Neural crest cell (in vitro differentiated cells): ENCODE data around the gene ENAM. TPM values are rescaled to one million over a fixed set of nuclear protein-coding genes. Genes with fewer than 3 reads are reported as not detected.
"Not testable (repeated sequence)": the region's sequence is repeated elsewhere in the genome, so short reads cannot be mapped to it uniquely, and the experiment has no call there.

ENCODE experiments used
- DNase-seq: peaks from one replicate; pipeline ENCODE4 v3.0.0; 2021; ENCODE audit warnings: low read depth, mixed read lengths, low spot score
- H3K27ac Mint-ChIP-seq: one replicate; pipeline ENCODE4 v1.8.0; 2021; ENCODE audit warnings: mild to moderate bottlenecking, mixed read lengths; ENCODE audit not compliant: unreplicated experiment
- H3K27me3 Mint-ChIP-seq: 2 replicates; pipeline ENCODE4 v1.8.0; 2021; ENCODE audit warnings: low read depth, mild to moderate bottlenecking, mixed read lengths
- H3K36me3 Mint-ChIP-seq: 2 replicates; pipeline ENCODE4 v1.8.0; 2021; ENCODE audit warnings: low read depth, mild to moderate bottlenecking, mixed read lengths
- H3K4me1 Mint-ChIP-seq: 2 replicates; pipeline ENCODE4 v1.8.0; 2021; ENCODE audit warnings: mixed read lengths
- H3K4me3 Mint-ChIP-seq: one replicate; pipeline ENCODE4 v1.8.0; 2021; ENCODE audit warnings: mild to moderate bottlenecking, mixed read lengths
- H3K9me3 Mint-ChIP-seq: 2 replicates; pipeline ENCODE4 v1.8.0; 2021; ENCODE audit warnings: mixed read lengths
- CTCF ChIP-seq: fragments of 200-600 bp; sonication (generic); conservative IDR thresholded peaks from 2 replicates; pipeline ENCODE4 v1.5.0; 2021; ENCODE audit warnings: antibody characterized with exemption, mild to moderate bottlenecking
- total RNA-seq: library from RNA; stranded (reverse); gene quantifications from 2 replicates; pipeline ENCODE4 v1.2.1, GENCODE V29; 2021

The ENAM gene
- total RNA-seq, 1 donor from 2014 or later, result not detected

- H3K27me3 Mint-ChIP-seq, result peaks cover 13% of the 10 kb centered on the region
- H3K4me1 Mint-ChIP-seq, result no peaks in the 10 kb centered on the region
- no peak overlapping the region for H3K4me3 Mint-ChIP-seq
- no peaks in the 10 kb centered on the region for H3K36me3 Mint-ChIP-seq
- H3K27ac Mint-ChIP-seq, result no peak overlapping the region
- DNase-seq, result no peak
- H3K9me3 Mint-ChIP-seq, result no peaks in the 10 kb centered on the region
- no peak for TF ChIP-seq CTCF
Measured at GRCh38 chr4:70658418-70658817, 29.9 kb downstream of the ENAM start.

- Mint-ChIP-seq H3K4me1 (no peaks in the 10 kb centered on the region), H3K27ac (no peak overlapping the region), H3K4me3 (no peak overlapping the region), H3K9me3 (no peaks in the 10 kb centered on the region), H3K36me3 (no peaks in the 10 kb centered on the region), H3K27me3 (peaks cover 5% of the 10 kb centered on the region)
- DNase-seq, result no peak
- no peak for TF ChIP-seq CTCF
Measured at GRCh38 chr4:70660106-70660505, 31.6 kb downstream of the ENAM start.

- not testable (repeated sequence) for H3K4me3 Mint-ChIP-seq, H3K36me3 Mint-ChIP-seq, H3K4me1 Mint-ChIP-seq, DNase-seq, H3K27ac Mint-ChIP-seq, H3K9me3 Mint-ChIP-seq, H3K27me3 Mint-ChIP-seq
Measured at GRCh38 chr4:70661309-70661922, 32.9 kb downstream of the ENAM start.

GRCh38 chr4:70666369-70666768 lies 37.8 kb downstream of the ENAM start, which contains the start of gene JCHAIN:
Gene JCHAIN, minus strand, starts transcription at chr4:70666508. Its CDS starts 18 bp downstream, at chr4:70666490.
- DNase-seq, result no peak
- H3K36me3 Mint-ChIP-seq, result no peaks in the 10 kb centered on the region
- H3K9me3 Mint-ChIP-seq, result no peaks in the 10 kb centered on the region
- no peak within 1 kb of the TSS for H3K27ac Mint-ChIP-seq
- H3K4me1 Mint-ChIP-seq, result no peaks in the 10 kb centered on the region
- TF ChIP-seq CTCF, result no peak
- H3K4me3 Mint-ChIP-seq, result no peak within 1 kb of the TSS
- H3K27me3 Mint-ChIP-seq, result peaks cover 12% of the 10 kb centered on the region

- DNase-seq, result no peak
- Mint-ChIP-seq H3K36me3 (no peaks in the 10 kb centered on the region), H3K4me3 (no peak overlapping the region), H3K9me3 (no peaks in the 10 kb centered on the region), H3K27ac (no peak overlapping the region), H3K27me3 (peaks cover 12% of the 10 kb centered on the region), H3K4me1 (no peaks in the 10 kb centered on the region)
- no peak for TF ChIP-seq CTCF
Measured at GRCh38 chr4:70667740-70668535, 39.4 kb downstream of the ENAM start.
